Bronchial epithelial cell (primary cell): ENCODE measurements around the gene NUBPL. TPM values are rescaled to one million over a fixed set of nuclear protein-coding genes. Genes with fewer than 3 reads are reported as not detected.

Experiments used
- DNase-seq: peaks from one replicate; pipeline ENCODE4 v3.0.0-alpha.2; 2010; ENCODE audit warnings: low read depth
- FAIRE-seq: peaks from 2 replicates; lab custom pipeline; 2011; peaks lifted over from hg19 to GRCh38; lab: Jason Lieb, UNC
- H3K27me3 ChIP-seq: 2 replicates; pipeline ENCODE4 v1.5.1; 2011; ENCODE audit warnings: low read length; ENCODE audit not compliant: control insufficient read depth, insufficient read depth
- H3K36me3 ChIP-seq: 2 replicates; pipeline ENCODE4 v1.5.1; 2011; ENCODE audit warnings: low read length; ENCODE audit not compliant: control insufficient read depth, insufficient read depth
- H3K4me3 ChIP-seq: 2 replicates; pipeline ENCODE4 v1.5.1; 2011; ENCODE audit warnings: mild to moderate bottlenecking, low read depth, low read length, control low read depth
- CTCF ChIP-seq: IDR thresholded peaks from 2 replicates; pipeline ENCODE4 v1.5.1; 2011; ENCODE audit warnings: mild to moderate bottlenecking, moderate library complexity, low read length, control low read depth, inconsistent platforms; ENCODE audit not compliant: insufficient read depth, severe bottlenecking
- total RNA-seq: library from RNA; depleted of rRNA; stranded (reverse); fragments of >200 nt; gene quantifications from 2 replicates; pipeline ENCODE4 v1.2.1, GENCODE V29; 2014

Gene NUBPL
- total RNA-seq, 1 donor from 2014 or later = 12.4 TPM

- Histone ChIP-seq H3K4me3 (no peak overlapping the region), H3K36me3 (no peaks in the 10 kb centered on the region), H3K27me3 (no peaks in the 10 kb centered on the region)
- DNase-seq (no peak), FAIRE-seq (no peak)
- TF ChIP-seq CTCF = no peak
Measured at GRCh38 chr14:31590206-31590605, 29.0 kb downstream of the NUBPL start.

GRCh38 chr14:31592122-31592521 is 30.9 kb downstream of the NUBPL start:
- no peak for TF ChIP-seq CTCF
- Histone ChIP-seq H3K36me3 (no peaks in the 10 kb centered on the region), H3K27me3 (no peaks in the 10 kb centered on the region), H3K4me3 (no peak overlapping the region)
- DNase-seq = no peak
- FAIRE-seq = no peak

- no peak overlapping the region for H3K4me3 ChIP-seq
- DNase-seq = no peak
- no peaks in the 10 kb centered on the region for H3K27me3 ChIP-seq
- no peaks in the 10 kb centered on the region for H3K36me3 ChIP-seq
- no peak for FAIRE-seq
- no peak for TF ChIP-seq CTCF
Measured at GRCh38 chr14:31592631-31593030, 31.4 kb downstream of the NUBPL start.

- H3K36me3 ChIP-seq = peaks cover 1% of the 10 kb centered on the region
- H3K27me3 ChIP-seq = no peaks in the 10 kb centered on the region
- no peak overlapping the region for H3K4me3 ChIP-seq
- no peak for TF ChIP-seq CTCF
- FAIRE-seq = no peak
- no peak for DNase-seq
Measured at GRCh38 chr14:31596342-31597095, 35.3 kb downstream of the NUBPL start.

- no peaks in the 10 kb centered on the region for H3K36me3 ChIP-seq
- FAIRE-seq (no peak), DNase-seq (no peak)
- no peak for TF ChIP-seq CTCF
- H3K27me3 ChIP-seq = no peaks in the 10 kb centered on the region
- H3K4me3 ChIP-seq = no peak overlapping the region
Measured at GRCh38 chr14:31605702-31606101, 44.5 kb downstream of the NUBPL start.
